COLO668 (cell line): ENCODE data around the gene SEMA3F.

Source experiments
- DNase-seq: peaks from one replicate; lab custom pipeline; 2025; ENCODE audit not compliant: unreplicated experiment; lab: John Stamatoyannopoulos, UW

Gene SEMA3F

DNA sequence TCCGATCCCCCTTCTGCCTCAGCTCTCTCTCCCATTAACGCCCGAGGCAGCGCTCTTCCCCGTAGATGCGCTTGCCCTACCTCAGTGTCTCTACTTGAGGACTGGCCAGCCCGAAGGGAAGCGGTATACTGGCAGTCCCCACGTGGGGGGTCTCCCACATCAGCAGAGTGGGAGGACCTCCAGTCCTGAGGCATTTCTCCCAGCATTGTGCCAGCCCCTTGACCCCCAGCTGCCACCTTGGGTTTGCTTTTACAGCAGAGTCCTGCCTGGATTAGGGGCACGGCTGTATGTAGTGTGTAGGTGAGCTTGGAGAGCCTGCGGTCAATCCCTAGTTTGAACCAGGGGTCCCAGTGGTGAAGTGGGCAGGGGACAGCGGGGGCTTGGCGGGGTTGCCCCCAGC lies 767 bp downstream of the SEMA3F start:
- DNase-seq, result peak; percentile 20

DNA sequence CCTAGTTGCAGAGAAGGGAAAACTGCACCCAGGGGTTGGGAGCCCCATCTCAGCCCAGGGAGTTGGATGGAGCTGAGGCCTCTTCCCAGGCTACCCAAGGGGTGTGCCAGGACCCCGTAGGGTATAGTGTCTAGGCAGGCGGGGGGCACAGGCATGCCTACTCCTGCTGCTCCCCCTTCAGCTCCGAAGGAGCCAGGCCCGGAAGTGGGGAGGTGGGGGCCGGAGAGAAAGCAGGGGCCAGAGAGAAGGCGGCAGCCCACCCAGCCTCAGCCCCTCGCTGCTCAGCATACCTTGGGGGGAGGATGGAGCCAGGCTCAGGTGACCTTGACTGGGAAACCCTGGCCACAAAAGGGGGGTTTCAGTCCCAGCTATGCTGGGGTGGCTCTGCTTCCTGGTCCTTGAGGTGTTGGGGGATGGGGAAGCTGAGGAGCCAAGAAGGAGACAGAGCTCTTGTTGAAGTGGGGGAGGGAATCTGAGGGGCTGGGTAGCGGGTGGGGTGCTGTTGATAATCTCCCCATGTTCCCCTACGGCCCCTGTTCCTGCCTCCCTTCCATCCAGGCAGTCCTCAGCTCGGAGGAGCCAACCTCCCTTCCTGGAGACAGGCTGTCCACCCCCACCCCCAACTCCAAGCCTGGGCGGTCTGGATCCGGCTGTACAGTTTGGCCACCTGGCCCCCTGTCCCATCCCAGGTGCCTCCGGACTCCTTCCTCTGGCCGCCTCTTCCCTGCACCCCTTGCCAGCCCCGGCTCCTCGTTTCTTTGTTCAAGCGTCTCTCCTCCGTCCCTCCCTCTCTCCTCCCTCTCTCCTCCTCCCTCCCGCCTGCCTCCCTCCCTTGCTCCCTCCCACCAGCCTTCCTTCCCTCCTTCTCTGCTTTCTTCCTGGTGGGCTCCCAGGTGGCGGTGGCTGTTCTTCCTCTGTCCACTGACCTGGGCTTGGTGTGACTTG lies 1.7 kb downstream of the SEMA3F start:
- no peak for DNase-seq

DNA sequence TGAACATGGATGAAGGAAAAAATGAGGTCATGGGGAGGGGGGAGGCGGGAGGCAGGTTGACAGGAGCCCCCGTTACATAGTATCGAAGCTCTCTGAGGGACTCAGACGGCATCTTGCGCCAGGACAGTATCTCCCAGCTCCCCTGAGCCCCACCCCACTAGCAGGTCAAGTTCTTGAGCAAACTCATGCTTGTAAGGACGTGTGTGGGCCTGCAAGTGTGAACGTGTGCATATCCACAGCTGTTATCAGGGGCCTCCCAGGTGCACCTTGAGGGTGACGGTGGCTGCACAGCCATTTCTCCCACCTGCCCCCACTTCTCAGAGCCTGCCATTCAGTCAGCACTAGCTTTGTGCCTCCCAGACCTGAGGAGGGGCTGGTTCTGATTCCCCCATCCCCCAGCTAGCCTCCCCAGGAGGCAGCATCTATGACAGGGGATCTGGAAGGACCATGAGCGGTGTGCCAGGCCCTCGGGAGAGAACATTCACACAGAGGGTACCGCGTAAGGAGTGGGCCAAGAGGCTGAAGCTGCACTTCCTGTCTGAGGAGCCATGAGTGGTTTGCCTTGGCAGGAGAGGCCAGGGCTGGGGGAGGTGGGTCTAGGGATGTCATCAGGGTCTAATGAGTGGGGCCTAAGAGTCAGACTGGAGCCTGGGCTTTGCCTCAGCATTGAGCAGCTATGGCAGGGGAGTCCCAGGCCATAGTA lies 2.9 kb downstream of the SEMA3F start:
- DNase-seq, result peak; percentile 12

- no peak for DNase-seq
Measured at GRCh38 chr3:50158530-50159146, 3.5 kb downstream of the SEMA3F start.

DNA sequence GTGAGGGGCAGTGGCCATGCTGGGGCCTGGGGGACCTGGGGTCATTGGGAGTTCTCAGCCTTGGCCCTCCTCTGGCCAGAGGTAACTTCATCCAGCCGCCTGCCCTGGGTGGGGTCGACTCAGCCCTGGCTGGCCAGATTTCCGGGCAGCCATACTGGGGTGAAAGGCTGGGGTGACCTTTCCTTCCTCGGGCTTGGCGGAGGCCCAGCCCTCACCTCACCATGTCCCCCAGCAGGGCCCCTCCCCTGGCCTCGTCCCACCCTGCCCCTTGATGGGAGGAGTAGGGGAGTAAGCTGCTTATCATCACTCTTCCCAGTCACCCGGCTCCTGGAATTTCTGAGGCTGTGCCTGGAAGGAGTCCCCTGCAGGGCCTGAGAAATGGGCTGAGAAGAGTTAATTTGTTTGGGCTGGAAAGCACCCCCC lies 5.4 kb downstream of the SEMA3F start:
- no peak for DNase-seq

DNA sequence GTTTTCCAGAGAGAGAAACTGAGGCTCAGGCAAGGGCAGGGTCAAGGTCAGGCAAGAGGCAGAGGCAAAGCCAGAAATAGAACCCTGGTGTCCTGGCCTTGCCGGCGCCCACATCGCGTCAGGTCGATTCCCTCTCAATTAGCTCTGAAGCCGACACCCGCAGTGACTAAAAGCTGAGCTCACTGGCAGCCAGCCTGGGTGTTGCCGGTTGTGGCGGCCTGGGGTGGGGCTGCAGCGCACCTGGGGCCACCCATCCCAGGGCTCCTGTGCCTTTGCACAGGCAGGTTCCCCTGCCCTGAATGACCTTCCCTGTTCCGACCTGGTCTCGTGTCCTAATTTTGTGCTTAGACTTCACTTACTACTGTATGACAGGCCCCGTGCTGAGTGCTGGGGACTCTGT lies 6.2 kb downstream of the SEMA3F start:
- DNase-seq, result peak; percentile 26

GRCh38 chr3:50162034-50162883 lies 7.1 kb downstream of the SEMA3F start:
- peak; percentile 17 for DNase-seq

DNA sequence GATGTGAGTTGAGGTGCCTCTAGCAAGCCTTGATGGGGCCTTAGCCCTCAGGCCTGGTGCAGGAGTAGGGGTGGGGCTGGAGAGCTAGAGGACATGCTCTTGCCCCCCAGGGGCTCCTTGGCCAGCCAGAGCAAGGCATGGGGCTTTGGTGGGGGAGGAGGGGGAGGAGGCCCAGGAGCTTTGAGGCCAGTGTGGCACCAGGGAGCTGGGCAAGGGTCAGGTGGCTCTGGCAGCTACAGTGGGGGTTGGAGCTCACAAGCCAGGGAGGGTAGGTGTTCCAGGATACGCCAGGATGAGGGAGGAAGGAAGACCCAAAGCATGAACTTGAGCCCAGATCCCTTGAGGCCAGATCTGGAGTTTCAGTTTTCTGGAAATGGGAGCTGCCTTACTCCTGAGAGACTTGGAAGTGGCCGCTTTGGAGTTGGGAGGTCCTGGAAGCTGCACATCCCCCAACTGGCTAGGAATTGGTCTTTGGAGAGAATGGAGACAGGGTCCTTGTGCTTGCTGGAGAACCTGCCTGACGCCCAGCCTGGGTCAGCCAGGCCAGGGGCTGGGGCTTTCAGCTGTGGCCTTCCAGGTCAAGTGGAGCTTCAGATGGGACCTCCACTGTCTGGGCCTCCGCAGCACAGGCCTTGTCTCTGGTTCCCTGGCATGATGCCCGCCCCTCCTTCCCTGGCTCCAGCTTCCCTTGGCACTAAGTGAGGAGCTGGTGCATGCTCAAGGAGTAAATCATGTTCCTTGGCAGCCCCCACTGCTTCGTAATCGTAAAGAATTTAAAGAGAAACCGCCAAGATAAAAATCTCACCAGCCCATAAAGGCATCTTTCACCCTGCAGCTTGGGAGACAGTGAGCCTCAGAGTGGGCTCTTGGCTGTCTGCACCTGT lies 8.7 kb downstream of the SEMA3F start:
- DNase-seq, result no peak

DNA sequence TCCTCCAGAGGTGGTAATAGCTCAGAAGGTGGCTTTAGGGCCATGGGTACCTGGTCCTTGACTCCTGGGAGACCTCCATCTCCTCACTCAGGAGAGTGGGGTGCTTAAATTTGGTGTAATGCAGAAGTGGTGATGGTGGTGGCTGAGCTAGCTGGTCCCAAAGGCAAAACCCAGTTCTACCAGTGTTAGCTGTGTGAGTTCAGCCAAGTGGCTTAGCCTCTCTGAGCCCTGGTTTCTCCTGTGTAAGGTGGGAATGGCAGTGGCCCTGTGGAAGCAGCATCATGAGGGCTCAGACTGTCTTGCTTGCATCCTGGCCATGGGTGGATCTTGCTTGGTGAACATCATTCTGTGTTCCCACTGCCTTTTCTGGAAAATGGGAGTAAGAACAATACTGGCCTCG lies 9.4 kb downstream of the SEMA3F start:
- DNase-seq, result no peak

DNA sequence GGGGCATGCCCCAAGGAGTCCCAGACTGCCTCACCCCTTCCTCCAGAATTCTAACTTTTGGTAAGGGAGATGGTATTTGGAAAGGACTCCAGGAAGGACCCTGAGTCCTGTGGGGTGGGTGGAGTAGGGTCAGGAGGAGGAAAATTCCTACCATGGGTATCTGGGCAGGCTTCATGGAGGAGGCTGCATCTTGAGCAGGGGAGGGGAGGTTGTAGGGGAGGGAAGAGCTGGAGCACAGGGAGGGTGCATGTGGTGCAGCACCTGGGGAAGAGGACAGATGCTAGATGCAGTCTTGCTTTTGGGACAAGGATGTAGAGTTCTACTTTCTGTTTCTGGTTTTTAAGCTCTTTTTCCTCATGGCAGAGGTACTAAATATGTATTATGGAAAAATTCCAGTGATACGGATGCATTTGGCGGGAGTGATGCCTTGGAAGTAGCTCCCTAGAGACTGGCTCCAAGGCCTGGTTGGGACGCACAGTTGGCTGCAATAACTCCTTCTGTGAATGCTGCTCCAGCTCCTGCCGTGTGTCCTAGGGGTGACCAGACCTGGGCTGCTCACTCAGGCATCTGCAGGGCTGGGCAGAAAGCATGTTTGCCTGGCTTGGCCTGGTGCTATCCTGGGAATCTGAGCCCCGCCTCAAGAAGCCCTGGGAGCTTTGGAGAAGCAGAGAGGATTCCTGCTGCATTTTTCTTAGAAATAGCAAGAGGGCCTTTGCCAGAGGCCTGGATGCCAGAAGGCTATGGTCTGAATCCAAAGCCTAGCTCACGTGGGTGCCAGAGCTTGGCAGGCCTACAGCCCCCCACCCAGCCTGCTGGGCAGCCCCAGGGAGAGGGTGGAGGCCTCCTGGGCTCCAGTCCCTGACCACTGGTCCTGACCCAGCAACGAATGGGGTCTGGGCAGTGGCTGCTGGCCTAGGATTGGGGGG lies 10.1 kb downstream of the SEMA3F start:
- DNase-seq, result no peak

DNA sequence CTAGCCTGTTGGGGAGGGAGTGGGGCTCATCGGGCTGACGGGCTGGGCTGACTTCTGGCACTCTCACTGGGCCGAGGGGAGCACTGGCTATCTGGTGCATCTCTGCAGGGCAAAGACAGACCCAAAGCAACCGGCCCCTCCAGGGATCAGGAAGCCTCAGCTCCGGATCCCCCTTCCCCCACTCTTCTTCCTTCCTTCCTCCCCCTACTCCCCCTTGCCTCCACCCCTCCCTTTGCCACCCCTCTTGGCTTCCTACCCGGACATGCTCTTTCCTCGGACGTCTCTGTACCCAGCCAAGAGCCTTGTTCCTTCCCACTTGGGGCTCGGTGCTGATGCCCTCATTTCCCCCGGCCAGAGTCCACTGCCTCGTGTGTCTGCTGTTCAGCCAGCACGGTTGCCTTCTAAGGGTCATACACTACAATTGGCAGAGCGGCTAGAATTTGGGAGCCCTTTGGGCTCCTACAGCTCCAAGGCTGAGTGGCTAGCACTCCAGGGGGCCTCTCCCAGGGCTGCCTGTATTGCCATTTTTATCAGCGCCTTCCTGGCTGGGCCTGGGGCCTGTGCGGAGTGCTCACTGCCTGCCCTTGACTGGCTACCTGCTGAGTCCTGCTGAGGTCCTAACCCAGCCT lies 10.9 kb downstream of the SEMA3F start:
- DNase-seq, result no peak

DNA sequence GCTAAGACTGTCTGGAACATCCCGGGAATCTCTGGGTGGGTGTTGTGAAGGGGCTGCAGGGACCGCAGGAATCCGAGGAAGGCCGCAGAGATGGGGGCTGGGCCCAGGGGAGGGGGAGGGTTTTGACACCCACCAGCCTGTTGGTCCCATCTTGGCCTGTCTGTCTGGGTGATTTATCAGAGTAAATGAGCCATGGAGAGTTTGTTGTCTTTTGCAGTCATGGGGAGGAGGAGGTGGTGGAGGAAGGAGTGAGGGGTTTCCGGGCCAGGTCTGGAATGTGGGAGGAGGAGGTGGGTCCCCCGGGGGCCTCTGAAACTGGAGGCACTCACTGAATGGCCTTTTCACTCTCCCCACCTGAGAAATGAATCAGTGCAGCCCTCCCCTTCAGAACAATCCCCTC lies 11.5 kb downstream of the SEMA3F start:
- DNase-seq, result no peak

GRCh38 chr3:50167069-50167840 lies 12.1 kb downstream of the SEMA3F start:
- DNase-seq, result peak; percentile 75

GRCh38 chr3:50167841-50168209 lies 12.7 kb downstream of the SEMA3F start:
- no peak for DNase-seq

GRCh38 chr3:50168388-50168787 lies 13.3 kb downstream of the SEMA3F start:
- DNase-seq, result no peak

- DNase-seq, result no peak
Measured at GRCh38 chr3:50168791-50169190, 13.7 kb downstream of the SEMA3F start.

GRCh38 chr3:50169232-50169832 lies 14.2 kb downstream of the SEMA3F start:
- no peak for DNase-seq
